DMS 273 (cell line): ENCODE measurements around the gene COL4A1.

Experiments
- DNase-seq: peaks from one replicate; lab custom pipeline; 2025; ENCODE audit not compliant: unreplicated experiment; lab: John Stamatoyannopoulos, UW

COL4A1 gene

DNA sequence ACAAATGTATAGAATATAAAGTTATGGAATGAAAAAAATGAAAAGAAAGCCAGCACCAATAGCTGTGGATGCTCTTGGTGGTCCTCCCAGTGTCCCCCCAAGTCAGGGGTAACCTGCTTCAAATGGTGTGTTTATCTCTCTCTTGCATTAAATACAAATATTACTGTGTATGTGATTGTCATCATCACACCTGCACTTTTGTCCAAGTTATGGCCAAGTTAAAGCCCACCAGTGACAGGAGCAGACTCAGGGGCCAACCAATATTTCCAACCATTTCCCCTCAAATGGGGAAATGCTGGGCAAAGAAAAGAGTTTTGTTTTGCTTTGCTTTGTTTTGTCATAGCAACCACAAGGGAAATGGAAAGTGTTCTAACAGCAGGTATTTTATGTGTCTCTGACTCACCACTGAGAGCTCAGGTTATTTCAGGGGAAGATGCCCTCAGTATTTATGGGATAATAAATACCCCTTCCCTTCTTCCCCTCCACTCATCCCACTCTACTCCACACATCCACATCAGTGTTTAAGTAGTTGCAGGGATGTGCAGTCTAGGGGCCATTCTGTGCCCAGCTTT, 133.6 kb downstream of the COL4A1 start:
- no peak for DNase-seq

GRCh38 chr13:110170882-110171281, 136.1 kb downstream of the COL4A1 start:
- DNase-seq: no peak

- DNase-seq: no peak
Measured at GRCh38 chr13:110170020-110170790, 136.8 kb downstream of the COL4A1 start.

DNA sequence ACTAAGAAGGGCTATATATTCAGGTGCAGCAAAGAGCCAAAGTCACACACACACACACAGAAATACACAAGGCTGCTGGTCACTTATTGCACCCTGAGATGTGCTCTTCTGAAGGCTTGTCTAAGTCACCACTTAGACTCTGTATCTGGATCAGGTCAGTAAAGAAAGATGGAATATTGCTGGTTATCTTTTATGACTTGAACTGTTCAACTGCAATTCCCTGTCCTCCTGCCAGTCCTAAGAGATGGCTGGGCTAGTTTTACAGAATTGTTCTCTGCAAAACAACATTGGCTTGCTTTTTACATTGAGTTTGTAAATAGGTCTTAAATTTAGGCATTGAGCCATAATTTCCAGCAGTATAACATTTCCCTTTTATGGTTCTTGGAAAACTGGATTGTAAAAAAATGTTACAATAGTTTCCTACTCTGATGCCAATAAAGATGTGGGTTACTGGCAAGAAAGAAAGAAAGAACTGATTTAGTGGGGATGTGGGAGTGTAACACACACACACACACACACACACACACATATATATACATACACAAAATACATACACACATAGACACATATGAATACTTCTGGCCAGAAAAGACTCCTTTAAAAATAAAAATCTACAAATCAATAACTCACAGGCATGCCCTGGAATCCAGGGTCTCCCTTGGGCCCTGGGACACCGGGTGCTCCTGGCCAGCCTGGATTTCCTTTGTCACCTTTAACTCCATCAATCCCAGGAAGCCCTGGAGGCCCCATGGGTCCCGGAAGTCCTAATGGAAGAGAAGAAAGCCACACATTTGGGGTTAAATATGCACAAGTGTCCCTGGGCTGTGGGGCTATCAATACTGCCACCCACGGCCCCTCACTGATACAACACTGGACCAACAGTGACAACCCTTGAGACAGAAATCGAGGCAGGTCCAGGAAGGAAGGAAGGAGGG, 137.7 kb downstream of the COL4A1 start:
- DNase-seq: no peak

DNA sequence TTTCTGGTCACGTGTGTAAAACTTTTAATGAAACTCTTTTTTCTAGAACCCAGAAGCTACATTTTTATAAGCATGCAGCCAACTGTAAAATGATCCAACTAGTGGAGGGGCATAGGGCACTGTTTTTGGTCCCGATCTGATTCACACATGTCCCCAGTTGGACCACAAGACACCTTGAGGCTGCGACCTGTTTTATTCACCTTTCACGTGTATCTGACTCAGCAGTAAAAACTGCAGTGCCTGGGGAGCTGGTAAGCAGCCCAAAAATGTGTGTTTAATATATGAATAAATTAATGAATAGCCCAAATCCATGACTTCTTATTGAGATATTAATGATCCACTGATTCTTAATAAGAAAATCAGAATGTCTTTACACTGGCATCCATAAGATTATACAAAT, 140.4 kb downstream of the COL4A1 start:
- no peak for DNase-seq

GRCh38 chr13:110164706-110165105, 142.3 kb downstream of the COL4A1 start:
- DNase-seq: no peak

- DNase-seq: no peak
Measured at GRCh38 chr13:110162866-110163658, 143.9 kb downstream of the COL4A1 start.

DNA sequence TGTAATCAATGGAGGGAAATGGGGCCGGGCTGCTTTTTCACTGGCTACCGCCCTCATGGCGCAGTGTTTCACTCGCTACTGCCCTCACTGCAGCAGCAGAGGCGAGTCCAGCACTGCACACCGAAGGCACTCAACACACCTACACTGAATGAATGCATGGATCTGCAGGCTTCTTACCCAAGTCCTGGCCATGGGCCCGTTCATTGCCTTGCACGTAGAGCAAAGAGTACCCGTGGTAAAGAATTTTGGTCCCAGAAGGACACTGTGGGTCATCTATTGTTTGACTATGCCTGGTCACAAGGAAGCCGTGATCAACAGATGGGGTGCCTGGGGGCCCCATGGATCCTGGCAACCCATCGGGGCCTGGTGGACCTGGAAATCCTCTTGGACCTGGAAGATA, 144.9 kb downstream of the COL4A1 start:
- DNase-seq: no peak

DNA sequence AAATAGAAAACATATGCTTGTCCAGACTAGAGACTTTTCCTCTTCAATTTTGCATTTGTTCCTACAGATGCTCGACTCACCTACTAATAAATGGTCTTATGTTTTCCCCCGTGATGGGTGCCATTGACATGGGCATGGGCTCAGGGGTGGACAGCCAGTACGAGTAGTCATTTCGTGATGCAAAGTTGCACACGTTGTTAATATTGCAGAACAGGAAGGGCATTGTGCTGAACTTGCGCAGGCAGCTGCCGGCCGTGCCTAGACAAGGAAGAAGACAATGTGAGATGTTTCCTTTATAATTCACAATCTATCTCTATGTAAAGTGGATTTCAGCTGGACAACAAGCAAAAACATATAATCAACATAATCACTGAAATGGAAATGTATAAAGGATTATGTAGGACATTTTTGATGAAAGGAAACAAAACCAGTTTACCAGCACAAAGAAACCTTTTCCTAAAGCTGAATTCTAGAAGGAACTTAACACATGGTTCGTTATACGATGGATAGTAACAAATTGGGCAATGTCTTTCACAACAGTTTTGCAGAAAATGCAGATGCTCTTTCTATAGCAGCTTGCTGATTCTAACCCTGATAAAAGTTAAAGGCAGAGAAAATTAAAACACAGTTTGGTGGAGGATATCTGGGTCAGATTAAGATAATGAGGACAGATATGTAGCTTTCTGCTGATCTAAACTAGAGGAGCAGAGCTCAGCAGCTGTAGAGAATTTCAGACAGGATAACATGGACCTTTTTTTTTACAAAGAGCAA, 145.7 kb downstream of the COL4A1 start:
- no peak for DNase-seq

- no peak for DNase-seq
Measured at GRCh38 chr13:110158226-110158625, 148.7 kb downstream of the COL4A1 start.

DNA sequence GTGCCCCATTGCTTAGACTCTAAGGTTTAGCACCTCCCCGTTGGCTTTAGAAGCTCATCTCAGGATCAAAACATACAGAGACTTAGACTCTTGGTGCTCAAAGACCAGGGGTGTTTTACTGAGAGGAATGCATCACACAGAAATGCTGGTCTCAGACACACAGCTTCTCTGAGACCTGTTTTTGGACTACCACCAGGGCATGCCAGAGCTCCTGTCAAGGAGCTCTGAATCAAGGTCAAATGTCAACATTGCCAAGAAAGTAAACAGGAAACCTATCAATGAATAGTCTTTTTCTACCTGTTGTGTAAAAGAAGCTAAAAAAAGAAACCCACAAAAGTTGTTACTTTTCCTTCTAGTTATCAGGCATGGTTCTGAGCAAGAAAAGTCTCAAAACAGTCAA, 149.2 kb downstream of the COL4A1 start:
- DNase-seq: no peak

DNA sequence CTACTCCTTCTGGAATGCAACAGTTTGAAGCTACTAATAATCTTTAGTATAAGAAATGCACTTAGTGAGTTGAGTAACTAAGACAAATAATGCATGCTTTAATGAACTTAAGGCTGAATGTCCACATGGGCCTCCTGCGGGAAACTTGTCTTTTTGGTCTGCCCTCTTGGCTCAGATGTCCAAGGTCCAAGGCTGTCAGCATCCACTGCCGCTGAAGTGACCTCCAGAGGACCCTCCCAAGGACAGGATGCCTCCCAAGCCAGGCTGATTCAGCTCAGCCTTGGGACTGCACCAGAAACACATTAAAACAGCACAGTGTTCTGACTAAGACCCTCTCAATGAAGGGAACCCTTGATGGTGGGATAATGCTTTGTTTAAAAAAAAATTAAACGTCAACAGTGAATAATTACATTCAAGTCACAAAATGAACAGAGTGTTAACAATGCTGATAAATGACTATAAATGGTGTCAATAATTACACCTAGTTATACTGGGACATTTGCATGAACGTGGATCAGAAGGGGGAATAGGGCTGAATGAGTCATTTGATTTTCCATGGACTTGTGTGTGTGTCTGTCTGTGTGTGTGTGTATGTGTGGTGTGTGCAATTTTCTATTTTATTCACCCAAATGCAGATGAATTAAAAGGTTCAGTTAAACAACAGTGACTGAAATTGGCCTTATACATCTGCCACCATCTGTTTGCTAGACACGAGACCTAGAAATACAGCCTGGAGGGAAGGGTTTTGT, 150.5 kb downstream of the COL4A1 start:
- no peak for DNase-seq

GRCh38 chr13:110155072-110155471, 151.9 kb downstream of the COL4A1 start:
- DNase-seq: no peak

GRCh38 chr13:110154410-110154933, 152.5 kb downstream of the COL4A1 start:
- DNase-seq: no peak

DNA sequence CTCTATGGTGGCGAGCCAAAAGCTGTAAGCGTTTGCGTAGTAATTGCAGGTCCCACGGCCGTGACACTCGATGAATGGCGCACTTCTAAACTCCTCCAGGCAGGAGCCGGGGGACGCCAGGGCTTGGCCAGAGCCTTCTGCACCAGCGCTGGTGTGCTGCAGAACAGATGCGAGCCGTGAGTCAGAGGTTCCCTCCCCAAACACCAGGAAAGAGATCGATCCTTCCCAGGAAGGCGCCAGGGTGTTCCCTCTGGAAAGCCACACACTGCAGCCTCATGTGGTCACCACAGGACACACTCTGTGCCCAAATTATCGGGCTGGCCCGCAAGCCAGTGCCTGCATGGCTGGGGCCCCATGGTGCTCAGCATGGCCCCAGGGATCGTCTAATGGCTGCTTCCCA, 154.6 kb downstream of the COL4A1 start:
- no peak for DNase-seq

DNA sequence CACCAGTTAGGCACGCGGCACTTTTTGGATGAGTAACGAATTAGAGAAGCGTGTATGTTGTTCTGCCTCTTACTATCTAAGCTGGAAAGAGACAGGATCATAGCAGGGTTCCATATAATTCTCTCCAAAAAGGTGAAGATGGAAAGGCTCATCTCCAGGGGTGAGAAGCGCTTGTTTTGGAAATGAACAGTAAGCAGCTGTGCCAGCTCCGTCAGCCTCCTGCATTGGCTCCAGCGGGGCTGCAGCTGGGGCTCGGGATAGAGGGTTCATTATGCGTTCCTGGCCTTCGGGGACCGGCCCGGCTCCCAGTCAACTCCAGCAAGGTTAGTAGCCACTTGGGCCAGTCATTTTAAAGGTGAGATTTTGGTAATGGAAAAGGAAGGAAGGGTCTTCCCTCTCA, 155.5 kb downstream of the COL4A1 start:
- DNase-seq: no peak

DNA sequence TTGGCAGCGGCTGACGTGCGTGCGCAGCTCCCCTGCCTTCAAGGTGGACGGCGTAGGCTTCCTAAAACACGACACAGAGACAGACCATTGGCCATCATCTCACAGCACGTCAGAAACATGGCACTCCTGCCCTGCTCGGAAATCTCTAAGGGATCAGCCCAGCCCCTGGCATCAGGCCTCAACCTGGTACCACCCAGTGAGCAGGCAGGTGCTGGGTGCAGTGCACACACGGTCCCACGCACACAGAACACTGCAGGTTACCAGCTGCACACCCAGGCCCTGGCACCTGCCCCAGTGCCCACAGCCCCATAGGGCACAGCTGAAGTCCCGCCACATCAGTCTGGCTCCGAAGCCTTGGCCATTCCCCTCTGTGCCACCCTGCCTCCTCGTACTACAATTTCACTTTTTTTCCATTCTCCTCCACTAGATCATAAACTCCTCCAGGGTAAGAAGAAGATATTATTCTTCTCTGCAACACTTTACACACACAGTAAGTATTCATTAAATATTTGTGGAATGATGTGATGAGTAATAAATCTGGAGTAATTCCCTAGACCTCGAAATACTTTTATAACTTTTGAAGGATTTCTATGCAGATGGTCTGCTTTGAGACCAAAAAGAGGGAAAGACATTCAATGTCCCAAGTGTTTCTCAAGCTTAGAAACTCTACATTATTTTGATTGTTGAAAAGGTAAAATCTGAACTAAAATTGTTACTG, 156.4 kb downstream of the COL4A1 start:
- DNase-seq: no peak

GRCh38 chr13:110149036-110149435, 157.9 kb downstream of the COL4A1 start:
- no peak for DNase-seq

GRCh38 chr13:110140099-110140498, 166.9 kb downstream of the COL4A1 start:
- DNase-seq: no peak
